NCI-H1105 treated with DMSO at 0.1 percent for 48 hours (cell line): ENCODE data around the gene RSPH6A.

Experiments used
- DNase-seq: peaks from one replicate; lab custom pipeline; 2025; lab: John Stamatoyannopoulos, UW

Gene RSPH6A

DNA sequence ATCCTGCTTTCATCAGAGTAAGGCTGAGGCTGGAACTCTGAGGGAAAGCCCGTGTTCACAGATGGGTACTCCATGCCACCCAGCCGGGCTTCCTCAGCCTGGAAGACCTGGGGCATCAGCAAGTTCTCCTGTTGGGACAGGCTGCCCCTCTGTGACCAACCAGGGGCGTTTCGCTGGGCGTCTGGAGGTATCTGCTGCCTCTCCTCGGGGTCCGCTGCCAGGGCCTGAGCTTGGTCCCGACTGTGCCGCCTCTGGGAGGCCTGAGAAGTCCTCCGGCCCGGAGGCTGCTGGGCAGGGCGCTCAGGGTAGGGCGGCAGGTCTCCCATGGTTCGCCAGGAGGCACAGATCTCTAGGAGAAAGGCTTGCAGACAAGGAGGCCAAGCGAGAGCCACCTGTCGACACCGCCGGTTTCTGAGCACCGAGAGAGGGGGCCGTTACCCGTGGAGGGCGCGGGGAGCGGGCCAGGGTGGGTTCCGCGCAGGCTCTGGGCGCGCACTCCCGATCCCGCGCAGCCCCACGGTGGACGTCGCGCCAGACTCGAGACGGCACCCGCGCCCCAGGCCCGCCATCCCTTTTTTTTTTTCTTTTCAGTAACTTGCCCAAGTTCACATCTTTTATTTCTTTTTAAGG, at the start of gene RSPH6A:
Gene RSPH6A (minus strand): TSS at position 458 of the 630 bp plus-strand sequence. CDS start 132 bp downstream, at position 326.
- peak; percentile 9 for DNase-seq

DNA sequence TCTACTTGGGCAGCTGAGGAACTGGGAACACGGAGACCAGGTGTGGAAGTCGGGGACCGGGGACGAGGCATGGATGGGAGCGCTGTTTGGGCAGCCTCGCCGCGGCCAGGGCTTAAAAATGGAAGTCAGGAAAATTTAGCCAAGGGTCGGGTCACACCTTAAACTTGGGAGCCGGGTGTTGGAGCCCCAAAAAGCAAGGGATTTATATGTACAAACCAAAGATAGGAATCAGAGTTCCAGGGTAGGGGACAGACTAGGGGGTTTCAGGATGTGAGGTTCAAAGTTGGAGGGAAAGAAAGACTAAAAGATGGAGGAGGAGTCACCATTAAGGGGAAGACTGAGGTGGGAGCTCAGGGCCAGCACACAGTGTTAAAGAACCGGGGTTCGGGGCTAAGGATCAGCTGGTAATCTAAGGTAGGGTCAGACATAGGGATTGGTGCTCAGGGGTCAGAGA, 49.5 kb upstream of the RSPH6A start:
- no peak for DNase-seq

- DNase-seq, result no peak
Measured at GRCh38 chr19:45863840-45864628, 48.9 kb upstream of the RSPH6A start, which contains the start of gene FOXA3. TSS of gene FOXA3 (plus strand) at chr19:45864326. CDS start at chr19:45864457, 131 bp downstream.

DNA sequence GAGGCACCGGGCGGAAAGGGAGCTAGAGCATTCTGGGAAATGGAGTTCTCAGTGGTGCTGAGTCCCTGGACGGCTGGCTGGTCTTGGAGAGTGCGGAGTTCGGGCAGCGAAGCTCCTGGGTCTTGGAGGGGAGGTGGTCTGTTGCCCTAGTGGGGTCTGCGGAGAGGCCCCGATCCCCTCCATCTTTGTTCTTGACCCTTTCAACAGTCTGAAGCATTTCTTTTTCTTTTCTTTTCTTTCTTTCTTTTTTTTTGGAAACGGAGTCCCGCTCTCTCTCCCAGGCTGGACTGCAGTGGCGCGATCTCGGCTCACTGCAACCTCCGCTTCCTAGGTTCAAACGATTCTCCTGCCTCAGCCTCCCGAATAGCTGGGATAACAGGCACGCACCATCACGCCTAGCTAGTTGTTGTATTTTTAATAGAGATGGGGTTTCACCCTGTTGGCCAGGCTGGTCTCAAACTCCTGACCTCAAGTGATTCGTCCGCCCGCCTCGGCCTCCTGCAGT, 48.3 kb upstream of the RSPH6A start:
- DNase-seq, result no peak

- peak; percentile 98 for DNase-seq
Measured at GRCh38 chr19:45862564-45863334, 47.6 kb upstream of the RSPH6A start, which contains the start of gene SYMPK. TSS of gene SYMPK (minus strand) at chr19:45863147. CDS start at chr19:45854495, 8,652 bp downstream.

DNA sequence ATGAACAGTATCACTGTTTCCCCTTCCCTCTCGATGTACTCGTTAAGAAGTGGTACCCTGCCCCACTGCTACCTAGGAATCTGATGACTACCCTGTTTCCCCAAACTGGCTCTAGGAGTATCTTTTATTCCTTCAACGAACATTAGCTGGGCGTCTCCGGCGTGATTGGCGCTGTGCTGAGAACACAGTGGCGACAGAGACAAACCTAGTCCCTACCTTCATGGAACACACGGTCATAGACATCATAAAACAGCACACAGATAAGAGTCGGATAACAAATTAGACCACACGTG, 47.1 kb upstream of the RSPH6A start:
- DNase-seq, result no peak

GRCh38 chr19:45860359-45861259, 45.5 kb upstream of the RSPH6A start:
- DNase-seq, result no peak

GRCh38 chr19:45854167-45854778, 39.2 kb upstream of the RSPH6A start:
- DNase-seq, result no peak

- no peak for DNase-seq
Measured at GRCh38 chr19:45852983-45853382, 37.9 kb upstream of the RSPH6A start.

DNA sequence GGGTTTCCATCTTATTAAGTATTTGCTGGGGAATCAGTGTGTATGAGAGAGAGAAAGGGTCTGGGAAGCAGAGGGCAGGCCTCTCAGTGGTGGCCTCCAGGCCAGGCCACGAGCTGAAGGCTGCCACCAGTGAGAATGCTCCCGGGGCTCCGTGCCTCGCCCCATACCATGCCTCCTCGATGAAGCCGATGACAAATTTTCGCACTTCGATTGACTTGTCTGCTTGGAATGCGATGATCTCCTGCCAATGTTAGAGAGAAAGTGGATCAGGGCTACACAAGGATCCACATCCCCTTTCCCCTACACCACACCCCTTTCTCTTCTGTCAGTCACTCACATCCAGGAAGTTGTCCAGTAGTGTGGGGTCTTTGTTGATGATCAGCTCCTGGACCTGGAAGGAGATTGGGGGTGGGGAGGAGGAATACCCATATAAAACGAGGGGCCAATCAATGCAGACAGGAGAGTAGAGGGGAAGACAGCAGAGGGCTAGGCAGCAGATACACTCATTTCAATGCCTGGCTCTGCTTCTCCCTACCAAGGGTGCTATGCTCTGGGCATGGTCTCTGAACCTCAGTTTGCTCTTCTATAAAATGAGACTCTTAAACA, 37.1 kb upstream of the RSPH6A start:
- DNase-seq, result no peak

DNA sequence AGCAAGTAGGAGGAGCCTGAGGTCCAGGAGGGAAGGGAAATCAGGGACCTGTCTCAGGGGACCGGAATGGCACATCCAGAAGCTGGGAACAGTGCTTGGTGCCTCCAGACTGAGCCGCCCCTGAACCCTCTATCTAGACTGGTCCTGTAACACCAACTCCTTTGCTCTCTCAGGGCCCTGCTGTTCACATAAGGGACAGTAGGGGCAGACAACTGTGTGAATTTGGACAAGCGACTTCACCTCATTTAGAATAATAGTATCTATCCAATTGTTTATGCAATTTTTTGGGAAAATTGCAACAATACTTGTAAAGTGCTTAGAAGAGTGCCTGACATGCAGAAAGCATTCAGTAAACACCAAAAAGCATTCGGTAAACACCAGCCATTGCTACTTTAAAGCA, 33.8 kb upstream of the RSPH6A start:
- no peak for DNase-seq

DNA sequence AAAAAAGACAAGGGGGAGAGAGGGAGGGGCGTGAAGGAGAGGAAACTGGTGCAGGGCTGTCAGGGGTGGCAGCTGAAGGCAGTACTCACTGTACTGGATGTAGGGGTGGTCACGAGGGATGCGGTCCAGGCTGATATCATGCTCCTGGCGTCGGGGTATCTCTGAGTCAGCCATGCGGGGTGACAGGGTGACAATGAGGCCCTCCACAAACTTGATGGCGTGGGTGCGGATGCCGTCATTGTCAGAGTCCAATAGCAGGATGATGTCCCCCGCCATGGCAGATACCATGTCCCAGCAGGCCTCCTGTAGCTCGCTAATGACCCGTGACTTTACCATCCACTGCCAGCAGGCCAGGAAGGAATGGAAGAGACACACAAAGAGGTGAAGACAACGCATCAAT, 32.6 kb upstream of the RSPH6A start:
- no peak for DNase-seq

DNA sequence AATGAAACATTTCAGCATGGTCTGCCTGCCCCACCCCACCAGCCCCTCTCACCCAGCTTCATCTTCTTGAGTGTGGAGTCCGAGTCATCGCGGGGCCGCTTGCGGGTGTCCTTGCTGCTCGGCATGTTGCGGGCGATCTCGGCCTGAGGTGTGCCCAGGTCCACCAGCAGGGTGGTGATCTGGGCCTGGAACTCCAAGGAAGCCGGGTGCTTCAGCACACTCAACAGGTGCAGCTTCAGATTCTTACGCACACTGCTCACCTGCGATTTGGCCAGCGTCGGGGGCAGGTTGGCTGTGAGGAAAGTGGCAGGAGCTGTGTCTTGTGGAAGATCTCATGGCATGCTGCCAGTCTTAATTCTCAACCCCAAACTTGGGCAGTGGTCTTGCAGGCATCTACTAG, 27.1 kb upstream of the RSPH6A start:
- no peak for DNase-seq

- DNase-seq, result no peak
Measured at GRCh38 chr19:45834970-45835369, 19.9 kb upstream of the RSPH6A start.

DNA sequence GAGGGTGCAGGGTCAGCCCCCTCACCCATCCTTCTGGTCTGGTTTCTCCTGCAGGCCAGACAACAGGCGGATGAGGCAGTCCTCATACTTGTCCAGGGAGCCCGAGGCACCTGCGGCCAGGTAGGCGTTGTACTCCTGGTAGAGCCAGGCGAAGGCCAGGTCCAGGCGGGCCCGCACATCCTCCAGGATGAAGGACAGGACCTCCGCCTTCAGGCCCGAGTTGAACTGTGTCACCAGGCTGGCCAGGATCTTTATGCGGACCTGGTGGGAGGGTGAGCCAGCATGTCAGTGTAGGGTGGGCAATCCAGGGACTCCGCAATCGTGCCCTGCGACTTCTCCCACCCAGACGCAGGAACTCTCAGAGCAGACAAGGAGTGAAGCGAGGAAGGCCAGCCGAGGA, 13.8 kb upstream of the RSPH6A start:
- DNase-seq, result no peak

DNA sequence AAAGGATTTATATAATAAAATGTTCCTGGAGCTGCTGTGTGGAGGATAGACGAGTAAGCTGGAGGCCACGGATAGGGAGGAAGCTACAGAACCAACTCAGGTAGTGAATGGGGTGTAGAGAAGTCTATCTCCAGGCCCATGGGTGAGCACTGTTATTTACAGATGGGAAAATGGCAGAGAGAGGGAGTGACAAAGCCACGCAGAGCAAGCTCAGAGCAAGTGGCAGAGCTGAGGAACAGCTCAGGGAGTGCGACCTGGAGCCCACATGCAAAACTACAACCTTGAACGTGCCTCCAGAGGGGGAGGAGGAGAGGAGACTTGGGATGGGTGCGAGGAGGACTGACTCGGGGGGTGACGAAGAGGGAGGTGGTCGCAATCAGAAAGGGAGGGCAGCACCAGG, 13.4 kb upstream of the RSPH6A start:
- no peak for DNase-seq

DNA sequence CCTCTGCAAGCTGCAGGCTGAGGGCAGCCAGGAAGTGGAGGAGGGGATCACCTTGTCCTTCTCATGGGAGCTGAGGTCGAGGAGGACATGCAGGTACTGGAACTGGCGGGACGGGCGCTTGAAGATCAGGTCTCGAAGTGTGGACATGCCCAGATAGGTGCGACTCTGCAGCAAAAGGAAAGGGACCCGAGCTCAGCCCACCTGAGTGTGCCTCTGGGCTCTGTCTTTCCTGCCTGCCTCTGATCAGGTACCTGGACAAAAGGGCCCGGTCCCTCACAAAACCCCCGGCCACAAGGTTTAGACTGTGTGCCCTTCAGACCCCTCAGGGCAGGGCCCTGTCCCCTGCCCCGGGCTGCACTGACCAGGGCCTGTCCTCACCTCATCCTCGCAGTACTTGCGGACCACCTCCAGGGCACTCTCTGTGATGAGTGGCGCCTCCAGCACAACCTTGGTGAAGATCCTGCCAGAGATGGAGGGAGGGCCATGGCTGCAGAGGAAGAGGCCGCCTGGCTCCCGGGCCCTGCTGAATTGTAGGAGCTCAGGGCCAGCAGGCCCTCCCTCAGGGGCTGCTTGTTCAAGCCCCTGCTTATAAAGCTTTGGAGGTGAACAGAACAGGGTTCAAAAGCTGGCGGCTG, 12.5 kb upstream of the RSPH6A start:
- DNase-seq, result no peak

DNA sequence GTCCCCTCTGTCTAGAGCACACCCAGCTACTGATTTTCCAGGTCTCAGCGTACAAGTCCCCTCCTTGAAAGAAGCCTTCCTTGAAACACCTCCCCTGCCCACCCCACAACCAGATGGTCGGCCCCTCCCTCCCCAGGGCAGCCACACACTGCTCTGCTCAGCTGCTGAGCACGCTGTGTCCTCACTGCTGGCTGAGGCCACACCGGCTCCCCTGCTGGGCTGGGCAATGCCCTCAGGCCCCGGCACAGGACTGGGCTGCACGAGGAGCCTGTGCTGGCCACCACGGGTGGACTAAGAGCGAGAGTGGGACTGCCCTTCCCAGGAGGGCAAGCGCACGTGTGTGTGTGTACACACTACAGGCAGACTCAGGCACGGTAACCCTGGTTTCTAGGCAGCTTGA, 11.8 kb upstream of the RSPH6A start:
- DNase-seq, result no peak

DNA sequence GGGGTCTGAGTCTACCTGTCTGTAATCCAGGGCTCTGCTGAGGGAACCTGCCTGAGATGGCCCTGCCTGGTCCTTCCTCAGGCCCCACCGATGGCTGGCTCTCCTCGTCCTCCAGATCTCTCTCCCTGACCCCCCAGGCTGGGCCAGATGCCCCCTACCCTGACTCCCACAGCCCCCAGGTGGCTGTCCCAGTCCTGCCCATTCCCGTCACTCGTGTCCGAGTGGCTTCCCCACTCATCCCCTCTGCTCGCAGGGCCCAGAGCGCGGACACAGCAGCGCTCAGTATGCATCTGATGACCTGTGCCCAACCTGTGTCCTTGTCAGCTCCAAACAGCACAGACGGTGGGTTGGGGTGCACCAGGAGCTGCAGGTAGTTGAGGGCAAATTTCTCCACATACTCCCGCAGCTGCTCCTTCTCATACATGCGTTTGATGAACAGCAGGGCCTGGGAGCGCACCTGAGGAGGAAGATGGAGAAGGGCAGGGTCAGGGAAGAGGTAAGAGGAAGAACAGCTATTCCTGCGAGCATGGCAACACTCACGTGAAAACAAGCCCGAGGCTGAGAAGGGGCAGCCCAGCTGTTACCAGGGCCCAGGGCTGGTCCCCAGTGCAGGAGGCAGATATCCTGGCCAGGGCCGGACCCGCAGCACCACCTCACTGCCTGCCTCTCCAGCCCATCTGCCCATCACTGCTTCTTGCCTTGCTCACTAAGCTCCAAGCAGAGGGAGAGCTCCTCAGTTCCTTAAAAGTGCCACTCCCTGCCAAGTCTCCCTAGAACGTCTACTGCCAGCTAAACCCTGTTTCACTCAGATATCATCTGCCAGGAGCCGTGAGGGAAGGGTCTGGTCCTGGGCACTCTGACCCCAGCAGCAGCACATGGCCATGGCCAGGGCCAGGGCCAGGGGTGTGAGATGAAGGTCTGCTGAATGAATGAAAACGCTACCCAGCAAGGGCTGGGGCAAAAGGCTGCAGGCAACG, 11.1 kb upstream of the RSPH6A start:
- DNase-seq, result no peak
